Right atrium auricular region (tissue), 2 donors: ENCODE measurements around the gene OCLN. TPM values are rescaled to one million over a fixed set of nuclear protein-coding genes. Genes with fewer than 3 reads are reported as not detected.
"Not testable (repeated sequence)": the region's sequence is repeated elsewhere in the genome, so short reads cannot be mapped to it uniquely, and the experiment has no call there.

Experiments
- DNase-seq: peaks from one replicate; pipeline ENCODE4 v3.0.0-alpha.2; 2019; ENCODE audit warnings: low spot score
- H3K27ac ChIP-seq, 2 donors: fragments of 200-600 bp; sonication (generic); 1 replicate in 1 of 2; 2 replicates in 1 of 2; pipeline ENCODE4 v1.5.1; 2016 to 2019
- H3K27me3 ChIP-seq, 2 donors: fragments of 200-600 bp; sonication (generic); one replicate each; pipeline versions ENCODE4 v1.5.1 to v1.6.0; 2017 to 2019
- H3K36me3 ChIP-seq: fragments of 200-600 bp; sonication (generic); one replicate; pipeline ENCODE4 v1.5.1; 2016
- H3K4me1 ChIP-seq, 2 donors: fragments of 200-600 bp; sonication (generic); one replicate each; pipeline versions ENCODE4 v1.5.1 to v1.6.0; 2017 to 2019
- H3K4me3 ChIP-seq, 2 donors: fragments of 200-600 bp; sonication (generic); 1 replicate in 1 of 2; 2 replicates in 1 of 2; pipeline ENCODE4 v1.5.1; 2017 to 2019; ENCODE audit warnings: mild to moderate bottlenecking in 1 of 2, moderate library complexity in 1 of 2
- H3K9me3 ChIP-seq, 2 donors: fragments of 200-600 bp; sonication (generic); one replicate each; pipeline ENCODE4 v1.5.1; 2019
- CTCF ChIP-seq, 2 donors: fragments of 200-600 bp; sonication (generic); IDR thresholded peaks; one replicate each; pipeline ENCODE4 v1.5.1; 2019; ENCODE audit warnings: antibody characterized with exemption in 2 of 2
- total RNA-seq, 2 donors: library from RNA; depleted of rRNA; stranded (reverse); fragments of >200 nt; gene quantifications; one replicate each; pipeline ENCODE4 v1.1.0, GENCODE V29; 2016

Gene OCLN
- total RNA-seq, 2 donors from 2014 or later, result 2.7 to 3.2 TPM

DNA sequence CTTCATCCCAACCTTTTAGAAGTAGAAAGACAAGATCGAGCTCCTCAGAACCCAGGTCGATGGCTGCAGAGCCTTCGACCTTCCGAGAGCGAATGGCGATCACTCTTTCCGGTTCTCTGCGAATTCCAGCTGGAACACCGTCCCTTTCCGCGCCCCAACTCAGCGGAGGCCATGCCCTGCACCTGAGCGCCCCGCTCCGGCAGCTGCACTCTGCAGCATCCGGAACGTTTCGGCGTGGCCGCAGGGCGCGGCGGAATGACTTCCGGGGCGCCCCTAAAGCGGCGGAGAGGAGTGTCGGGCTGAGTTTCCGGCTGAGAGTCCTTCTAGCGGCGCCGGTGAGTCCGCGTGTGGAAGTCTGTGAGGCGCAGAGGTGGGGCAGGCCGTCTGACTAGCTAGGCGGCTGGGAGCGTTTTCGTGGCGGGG lies 67.3 kb downstream of the OCLN start, which contains the start of gene GTF2H2C:
GTF2H2C (plus strand) TSS at position 284 of the 423 bp plus-strand sequence. CDS start 4,942 bp downstream, outside the sequence.
- not testable (repeated sequence) for H3K36me3 ChIP-seq, H3K9me3 ChIP-seq, H3K27me3 ChIP-seq, H3K4me1 ChIP-seq
- Histone ChIP-seq H3K27ac (peak within 1 kb of the TSS in 1 of 2 donors; percentile 35), H3K4me3 (peak within 1 kb of the TSS; percentile 46 to 50)
- peak in 1 of 2 donors; percentile 56 for TF ChIP-seq CTCF (IDR thresholded peaks at IDR 0.05)
- DNase-seq, result peak; percentile 70

GRCh38 chr5:69560587-69561431 lies 68.2 kb downstream of the OCLN start:
- not testable (repeated sequence) for H3K27me3 ChIP-seq, DNase-seq, H3K9me3 ChIP-seq, H3K36me3 ChIP-seq, H3K4me1 ChIP-seq, H3K27ac ChIP-seq
- peak overlapping the region; percentile 14 to 50 for H3K4me3 ChIP-seq

GRCh38 chr5:69566172-69566571 lies 73.6 kb downstream of the OCLN start:
- not testable (repeated sequence) for H3K9me3 ChIP-seq, H3K27ac ChIP-seq, DNase-seq, H3K27me3 ChIP-seq, H3K4me3 ChIP-seq, H3K36me3 ChIP-seq, H3K4me1 ChIP-seq

DNA sequence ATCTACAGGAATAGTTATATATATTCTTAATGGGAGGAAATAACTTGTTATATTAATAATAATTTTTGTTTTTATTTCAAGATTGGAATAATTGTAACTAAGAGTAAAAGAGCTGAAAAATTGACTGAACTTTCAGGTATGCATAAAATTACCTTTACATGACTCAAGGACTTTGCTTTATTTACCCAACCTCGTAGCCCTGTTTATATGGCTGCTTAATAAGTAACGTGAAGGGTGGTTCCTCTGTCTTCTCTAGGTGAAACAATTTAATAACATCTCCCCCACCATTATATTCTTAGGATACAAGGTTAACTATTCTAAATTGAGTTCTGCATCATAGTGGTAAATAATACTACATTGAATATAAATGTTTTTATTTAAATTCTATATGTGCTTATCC lies 75.5 kb downstream of the OCLN start:
- not testable (repeated sequence) for H3K4me1 ChIP-seq, H3K36me3 ChIP-seq, H3K27me3 ChIP-seq, H3K4me3 ChIP-seq, DNase-seq, H3K9me3 ChIP-seq, H3K27ac ChIP-seq

- not testable (repeated sequence) for H3K4me3 ChIP-seq, H3K4me1 ChIP-seq, DNase-seq
Measured at GRCh38 chr5:69583356-69583755, 90.8 kb downstream of the OCLN start.

DNA sequence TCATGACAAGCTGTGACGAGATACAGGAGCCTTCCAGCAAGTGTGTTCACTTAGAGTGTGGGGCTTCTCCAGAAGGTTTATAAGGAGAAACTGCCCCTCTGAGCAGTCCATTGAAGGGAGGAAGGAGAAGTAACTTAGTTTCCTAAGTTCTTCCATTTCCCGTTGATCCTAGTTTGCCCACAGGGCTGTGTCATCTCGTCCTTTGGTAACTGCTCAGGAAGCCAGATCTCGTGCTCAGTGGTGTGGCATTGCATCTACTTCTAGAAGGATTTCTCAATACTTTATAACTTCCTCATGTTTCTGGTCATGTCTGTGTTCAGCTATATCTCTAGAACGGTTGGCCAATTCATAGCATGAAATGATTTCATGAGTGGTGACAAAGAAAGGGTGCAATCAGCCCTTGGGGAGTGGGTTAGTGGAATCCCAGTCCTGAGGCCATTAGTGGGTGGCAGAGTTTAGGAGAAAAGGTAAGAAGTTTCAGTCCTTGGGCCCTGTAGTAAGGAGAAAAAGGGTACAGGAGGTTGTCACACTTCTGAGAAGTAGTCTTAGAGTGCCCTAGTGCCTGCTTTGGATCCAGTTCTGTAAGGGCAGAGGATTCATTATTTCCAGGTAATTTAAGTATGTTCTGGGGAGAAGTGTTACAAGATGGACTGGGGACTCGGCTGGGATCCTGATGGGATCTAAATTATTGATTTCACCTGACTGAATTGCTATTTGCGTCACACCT lies 103.7 kb downstream of the OCLN start:
- H3K4me1 ChIP-seq, H3K27me3 ChIP-seq, DNase-seq, H3K4me3 ChIP-seq, H3K36me3 ChIP-seq, H3K9me3 ChIP-seq, H3K27ac ChIP-seq: not testable (repeated sequence)

More at GRCh38 chr5:69583356-69583755, 90.8 kb downstream of the OCLN start:
- not testable (repeated sequence) for H3K36me3 ChIP-seq, H3K27ac ChIP-seq, H3K9me3 ChIP-seq, H3K27me3 ChIP-seq

GRCh38 chr5:69601947-69602346 lies 109.4 kb downstream of the OCLN start:
- H3K27ac ChIP-seq, H3K9me3 ChIP-seq, DNase-seq, H3K4me3 ChIP-seq, H3K4me1 ChIP-seq, H3K36me3 ChIP-seq, H3K27me3 ChIP-seq: not testable (repeated sequence)

DNA sequence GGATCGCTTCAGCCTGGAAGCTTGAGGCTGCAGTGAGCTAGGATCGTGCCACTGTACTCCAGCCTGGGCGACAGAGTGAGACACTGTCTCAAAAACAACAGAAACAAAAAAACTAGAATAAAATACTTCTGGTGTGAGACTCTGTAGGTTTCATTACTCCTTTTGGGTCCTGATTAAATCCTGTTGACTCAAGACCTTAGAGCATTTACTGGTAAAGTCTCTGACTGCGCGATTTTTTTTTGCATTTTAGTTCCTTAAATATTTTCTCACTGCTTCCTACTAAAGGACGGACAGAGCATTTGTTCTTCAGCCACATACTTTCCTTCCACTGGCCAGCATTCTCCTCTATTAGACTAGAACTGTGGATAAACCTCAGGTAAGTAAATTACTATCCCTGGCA lies 114.2 kb downstream of the OCLN start:
- DNase-seq, H3K4me3 ChIP-seq, H3K27ac ChIP-seq: not testable (repeated sequence)

More for the DNA sequence above, 114.2 kb downstream of the OCLN start:
- not testable (repeated sequence) for H3K27me3 ChIP-seq, H3K9me3 ChIP-seq, H3K36me3 ChIP-seq, H3K4me1 ChIP-seq

Other genes starting within 250 kb of the OCLN start
- gene CCDC125, start 160.0 kb upstream of the OCLN start, total RNA-seq, result 1 to 10 TPM; 2.7 to 2.8 TPM
- gene AK6, start 123.3 kb upstream of the OCLN start, total RNA-seq, result 10 to 100 TPM; 14.5 to 15.7 TPM
- gene TAF9, start 123.3 kb upstream of the OCLN start, total RNA-seq, result 10 to 100 TPM; 35.2 to 41.5 TPM
- gene RAD17, start 123.0 kb upstream of the OCLN start, total RNA-seq, result 10 to 100 TPM in 1 of 2 donors, 1 to 10 TPM in 1; 9.3 to 17.9 TPM
- 1 to 10 TPM; 1.6 to 2.3 TPM for gene MARVELD2, start 77.7 kb upstream of the OCLN start, total RNA-seq
- gene GTF2H2C, start 67.4 kb downstream of the OCLN start, total RNA-seq, result 10 to 100 TPM; 11.0 to 12.9 TPM